ENCODE measurements around the gene ADD1. TPM values are rescaled to one million over a fixed set of nuclear protein-coding genes. Genes with fewer than 3 reads are reported as not detected.
A peak's percentile ranks its signal among the peaks of the same experiment; 100 is the strongest.

Gene ADD1
- total RNA-seq, 6 experiments from 2014 or later, result 276 to 332 (median 321) TPM

DNA sequence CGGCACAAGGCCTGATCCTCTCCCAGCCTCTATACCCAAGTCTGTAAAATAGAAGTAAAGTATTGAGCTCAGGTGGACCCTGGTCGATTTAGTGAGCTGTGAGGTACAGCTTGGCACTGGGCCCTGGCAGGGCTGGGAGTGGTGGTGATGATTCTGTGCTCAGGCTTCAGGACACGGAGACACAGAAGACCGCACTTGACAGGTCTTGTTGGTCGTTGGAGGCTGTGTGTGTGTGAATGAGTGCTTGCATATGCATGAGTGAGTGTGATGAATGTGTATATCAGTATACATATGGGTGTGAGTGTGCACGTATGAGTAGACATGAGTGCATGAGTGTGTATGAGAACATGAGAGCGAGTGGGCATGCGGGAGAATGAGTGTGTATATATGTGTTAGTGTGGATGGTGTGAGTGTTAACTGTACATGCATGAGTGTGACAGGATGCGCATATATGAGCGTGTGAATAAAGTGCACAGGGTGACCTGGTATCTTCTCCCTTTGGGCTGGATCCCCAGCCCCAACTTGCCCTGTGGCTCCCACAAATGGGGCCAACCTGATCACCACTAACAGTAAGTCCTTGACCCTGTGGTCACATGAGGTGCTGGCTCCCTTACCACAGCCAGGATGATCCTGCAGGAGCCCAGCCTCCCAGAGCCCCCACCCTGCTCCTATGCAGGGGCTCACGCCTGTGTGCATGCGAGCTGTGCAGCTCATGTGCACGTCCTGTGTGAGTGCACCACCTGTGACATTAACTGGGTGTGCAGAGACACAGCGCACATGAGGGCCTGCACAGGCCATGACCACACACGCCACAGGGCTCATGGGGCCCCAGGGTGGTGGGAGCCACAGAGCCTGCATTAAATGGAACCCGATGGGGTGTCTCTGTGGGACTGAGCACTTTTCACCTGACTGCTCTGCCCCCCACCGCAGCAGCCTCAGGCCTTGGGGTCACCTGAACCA, 29.9 kb upstream of the ADD1 start:
- DNase-seq, result no peak
- Mint-ChIP-seq H3K27me3 (ENCODE audit: insufficient read depth) (peaks cover 7% of the 10 kb centered on the region), H3K36me3 (ENCODE audit: low read depth) (peaks cover 22% of the 10 kb centered on the region), H3K27ac (no peak overlapping the region), H3K4me3 (peak overlapping the region; percentile 77; the same call in 1 of the 2 replicates), H3K4me1 (ENCODE audit: low read depth) (peaks cover 29% of the 10 kb centered on the region), H3K9me3 (peaks cover 14% of the 10 kb centered on the region; the same call in 1 of the 2 replicates)
- TF ChIP-seq, protein P1, sequence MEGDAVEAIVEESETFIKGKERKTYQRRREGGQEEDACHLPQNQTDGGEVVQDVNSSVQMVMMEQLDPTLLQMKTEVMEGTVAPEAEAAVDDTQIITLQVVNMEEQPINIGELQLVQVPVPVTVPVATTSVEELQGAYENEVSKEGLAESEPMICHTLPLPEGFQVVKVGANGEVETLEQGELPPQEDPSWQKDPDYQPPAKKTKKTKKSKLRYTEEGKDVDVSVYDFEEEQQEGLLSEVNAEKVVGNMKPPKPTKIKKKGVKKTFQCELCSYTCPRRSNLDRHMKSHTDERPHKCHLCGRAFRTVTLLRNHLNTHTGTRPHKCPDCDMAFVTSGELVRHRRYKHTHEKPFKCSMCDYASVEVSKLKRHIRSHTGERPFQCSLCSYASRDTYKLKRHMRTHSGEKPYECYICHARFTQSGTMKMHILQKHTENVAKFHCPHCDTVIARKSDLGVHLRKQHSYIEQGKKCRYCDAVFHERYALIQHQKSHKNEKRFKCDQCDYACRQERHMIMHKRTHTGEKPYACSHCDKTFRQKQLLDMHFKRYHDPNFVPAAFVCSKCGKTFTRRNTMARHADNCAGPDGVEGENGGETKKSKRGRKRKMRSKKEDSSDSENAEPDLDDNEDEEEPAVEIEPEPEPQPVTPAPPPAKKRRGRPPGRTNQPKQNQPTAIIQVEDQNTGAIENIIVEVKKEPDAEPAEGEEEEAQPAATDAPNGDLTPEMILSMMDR (IDR thresholded peaks at IDR 0.05), result no peak

GRCh38 chr4:2814627-2815270, 28.9 kb upstream of the ADD1 start:
- peaks cover 7% of the 10 kb centered on the region for H3K27me3 Mint-ChIP-seq (ENCODE audit: insufficient read depth)
- peaks cover 29% of the 10 kb centered on the region for H3K4me1 Mint-ChIP-seq (ENCODE audit: low read depth)
- no peak for DNase-seq
- H3K9me3 Mint-ChIP-seq, result peaks cover 14% of the 10 kb centered on the region; the same call in 1 of the 2 replicates
- H3K27ac Mint-ChIP-seq, result no peak overlapping the region
- TF ChIP-seq, protein P1 (IDR thresholded peaks at IDR 0.05), result no peak
- no peak overlapping the region for H3K4me3 Mint-ChIP-seq
- H3K36me3 Mint-ChIP-seq (ENCODE audit: low read depth), result peaks cover 22% of the 10 kb centered on the region

DNA sequence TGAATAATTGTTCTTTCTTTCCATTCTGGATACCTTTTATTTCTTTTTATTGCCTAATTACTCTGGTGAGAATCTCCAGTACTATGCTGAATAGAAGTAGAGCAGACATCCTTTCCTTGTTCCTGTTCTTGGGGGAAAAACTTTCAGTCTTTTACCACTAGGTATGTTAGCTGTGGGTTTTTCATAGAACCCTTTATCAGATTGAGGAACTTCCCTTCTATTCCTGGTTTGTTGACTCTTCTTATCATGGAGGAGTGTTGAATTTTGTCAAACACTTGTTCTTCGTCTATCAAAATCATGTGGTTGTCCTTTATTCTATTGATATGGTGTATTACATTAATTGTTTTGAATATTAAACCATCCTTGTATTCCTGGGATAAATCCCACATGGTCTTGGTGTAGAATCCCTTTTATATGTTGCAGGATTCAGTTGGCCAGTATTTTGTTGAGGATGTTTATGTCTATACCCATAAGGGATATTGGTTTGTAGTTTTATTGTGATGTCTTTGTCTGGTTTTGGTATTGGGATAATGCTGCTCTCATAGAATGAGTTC, 27.2 kb upstream of the ADD1 start:
- H3K27ac Mint-ChIP-seq, result no peak overlapping the region
- TF ChIP-seq, protein P1 (IDR thresholded peaks at IDR 0.05), result no peak
- H3K4me1 Mint-ChIP-seq (ENCODE audit: low read depth), result peaks cover 28% of the 10 kb centered on the region
- peaks cover 14% of the 10 kb centered on the region; the same call in 1 of the 2 replicates for H3K9me3 Mint-ChIP-seq
- no peak for DNase-seq
- H3K4me3 Mint-ChIP-seq, result peak overlapping the region; percentile 76
- H3K36me3 Mint-ChIP-seq (ENCODE audit: low read depth), result peaks cover 22% of the 10 kb centered on the region
- peaks cover 7% of the 10 kb centered on the region for H3K27me3 Mint-ChIP-seq (ENCODE audit: insufficient read depth)

GRCh38 chr4:2817137-2817536, 26.5 kb upstream of the ADD1 start:
- Mint-ChIP-seq H3K36me3 (ENCODE audit: low read depth) (peaks cover 24% of the 10 kb centered on the region), H3K4me3 (peak overlapping the region; percentile 76), H3K27me3 (ENCODE audit: insufficient read depth) (peaks cover 3% of the 10 kb centered on the region), H3K4me1 (ENCODE audit: low read depth) (peaks cover 21% of the 10 kb centered on the region), H3K27ac (peak overlapping the region; percentile 57; the same call in 1 of the 2 replicates), H3K9me3 (peaks cover 14% of the 10 kb centered on the region; the same call in 1 of the 2 replicates)
- no peak for DNase-seq
- TF ChIP-seq, protein P1 (IDR thresholded peaks at IDR 0.05), result no peak

DNA sequence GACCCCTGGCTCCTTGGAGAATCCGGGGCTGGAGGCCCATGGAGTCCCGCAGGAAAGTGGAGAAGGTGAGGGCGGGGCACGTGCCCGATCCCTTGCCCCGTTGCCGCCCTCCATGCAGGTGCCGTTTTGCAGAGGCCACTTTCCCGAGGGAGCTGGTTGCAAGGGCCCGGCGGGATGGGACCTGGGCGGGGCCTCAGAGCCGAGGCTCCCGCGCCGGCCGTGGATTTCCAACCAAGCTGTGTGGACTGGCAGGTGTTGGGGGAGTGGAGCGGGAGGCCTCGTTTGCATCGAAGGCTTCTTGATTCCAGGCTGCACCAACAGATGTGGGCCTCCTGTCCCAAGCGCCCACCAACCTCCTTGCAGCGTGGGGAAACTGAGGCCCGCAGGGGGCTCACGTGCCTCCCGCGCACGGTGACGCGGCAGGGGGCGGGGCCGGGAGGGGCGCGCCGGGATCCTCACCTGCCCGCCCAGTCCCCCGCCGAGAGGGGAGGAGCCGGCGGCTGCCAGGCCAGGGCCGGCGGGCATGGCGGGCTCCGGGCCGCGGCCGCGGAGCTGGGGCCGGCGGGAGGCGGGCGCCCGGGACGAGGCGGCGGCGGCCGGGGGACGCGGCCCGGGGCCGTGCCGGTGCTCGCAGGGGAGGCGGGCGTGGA, 25.8 kb upstream of the ADD1 start:
- no peak overlapping the region for H3K27ac Mint-ChIP-seq
- H3K27me3 Mint-ChIP-seq (ENCODE audit: insufficient read depth), result peaks cover 3% of the 10 kb centered on the region
- peak overlapping the region; percentile 76 for H3K4me3 Mint-ChIP-seq
- no peak for DNase-seq
- peaks cover 18% of the 10 kb centered on the region for H3K4me1 Mint-ChIP-seq (ENCODE audit: low read depth)
- TF ChIP-seq, protein P1 (IDR thresholded peaks at IDR 0.05), result no peak
- peaks cover 30% of the 10 kb centered on the region for H3K36me3 Mint-ChIP-seq (ENCODE audit: low read depth)
- peaks cover 14% of the 10 kb centered on the region; the same call in 1 of the 2 replicates for H3K9me3 Mint-ChIP-seq

Measured in HFFc6 (cell line).